Smooth muscle cell (in vitro differentiated cells): ENCODE measurements around the gene CTH. TPM values are rescaled to one million over a fixed set of nuclear protein-coding genes. Genes with fewer than 3 reads are reported as not detected.

Experiments used
- DNase-seq: peaks from one replicate; lab custom pipeline; 2025; ENCODE audit not compliant: unreplicated experiment; lab: John Stamatoyannopoulos, UW
- H2AFZ ChIP-seq: fragments of 200-600 bp; sonication (generic); 2 replicates; pipeline ENCODE4 v1.6.0; 2016; ENCODE audit warnings: antibody characterized with exemption, low read depth, mild to moderate bottlenecking
- H3F3A ChIP-seq: fragments of 200-600 bp; sonication (generic); 2 replicates; pipeline ENCODE4 v1.6.0; 2017; ENCODE audit warnings: antibody characterized with exemption, low read depth
- H3K27ac ChIP-seq: fragments of 200-600 bp; sonication (generic); 2 replicates; pipeline ENCODE4 v1.5.1; 2016; ENCODE audit warnings: low read depth, mild to moderate bottlenecking
- H3K27me3 ChIP-seq: fragments of 200-600 bp; sonication (generic); 2 replicates; pipeline ENCODE4 v1.6.1; 2016; ENCODE audit warnings: low read depth, mild to moderate bottlenecking
- H3K36me3 ChIP-seq: fragments of 200-600 bp; sonication (generic); 2 replicates; pipeline ENCODE4 v1.5.1; 2016; ENCODE audit warnings: low read depth
- H3K4me1 ChIP-seq: fragments of 200-600 bp; sonication (generic); 2 replicates; pipeline ENCODE4 v1.5.1; 2016; ENCODE audit warnings: low read depth
- H3K4me2 ChIP-seq: fragments of 200-600 bp; sonication (generic); 2 replicates; pipeline ENCODE4 v1.6.0; 2016; ENCODE audit warnings: mild to moderate bottlenecking
- H3K4me3 ChIP-seq: fragments of 200-600 bp; sonication (generic); 2 replicates; pipeline ENCODE4 v1.5.1; 2016; ENCODE audit warnings: mild to moderate bottlenecking
- H3K79me2 ChIP-seq: fragments of 200-600 bp; sonication (generic); 2 replicates; pipeline ENCODE4 v1.6.0; 2016; ENCODE audit warnings: low read depth, mild to moderate bottlenecking
- H3K9ac ChIP-seq: fragments of 200-600 bp; sonication (generic); 2 replicates; pipeline ENCODE4 v1.6.0; 2016; ENCODE audit warnings: low read depth
- H3K9me3 ChIP-seq: fragments of 200-600 bp; sonication (generic); replicated peaks from 2 replicates; pipeline ENCODE4 v1.5.1; 2016; ENCODE audit warnings: low read depth
- H4K20me1 ChIP-seq: fragments of 200-600 bp; sonication (generic); 2 replicates; pipeline ENCODE4 v1.6.0; 2016; ENCODE audit warnings: low read depth
- CTCF ChIP-seq: fragments of 200-600 bp; sonication (generic); IDR thresholded peaks from 2 replicates; pipeline ENCODE4 v1.5.1; 2017; ENCODE audit warnings: borderline replicate concordance, mild to moderate bottlenecking, antibody characterized with exemption; ENCODE audit not compliant: insufficient read depth, poor library complexity, severe bottlenecking
- WGBS: methylation state at CpG from one replicate; pipeline ENCODE4 v1.1.7; 2016; ENCODE audit warnings: low lambda C conversion rate; 5-methylcytosine and 5-hydroxymethylcytosine counted together
- polyA plus RNA-seq: library from polyadenylated mRNA; unstranded; fragments of >200 nt; fragmentation: Nextera tagmentation; extraction: Ambion mirVana; gene quantifications from 2 replicates; pipeline ENCODE4 v1.2.1, GENCODE V29; 2016
- total RNA-seq: library from RNA; depleted of rRNA; stranded (reverse); fragments of >200 nt; gene quantifications from 2 replicates; pipeline ENCODE4 v1.2.3, GENCODE V29; 2014

CTH gene
- total and polyA plus RNA-seq, 2 experiments from 2014 or later = 6.5 to 11.9 TPM

GRCh38 chr1:70429219-70429618, 18.2 kb downstream of the CTH start:
- TF ChIP-seq CTCF = no peak
- no peak overlapping the region for H3K27ac ChIP-seq
- H3K4me2 ChIP-seq = no peak overlapping the region
- H3K4me3 ChIP-seq = no peak overlapping the region
- no peaks in the 10 kb centered on the region for H3K79me2 ChIP-seq
- WGBS = 93% methylated on average over 2 of the region's 2 CpGs
- no peak for DNase-seq
- no peaks in the 10 kb centered on the region for H4K20me1 ChIP-seq
- no peaks in the 10 kb centered on the region for H3K27me3 ChIP-seq
- no peaks in the 10 kb centered on the region for H3K9me3 ChIP-seq
- H3K4me1 ChIP-seq = no peaks in the 10 kb centered on the region
- H2AFZ ChIP-seq = no peak overlapping the region
- H3F3A ChIP-seq = no peaks in the 10 kb centered on the region
- H3K36me3 ChIP-seq = peaks cover 8% of the 10 kb centered on the region
- no peak overlapping the region for H3K9ac ChIP-seq

- Histone ChIP-seq H3K27ac (no peak overlapping the region), H3K9ac (no peak overlapping the region), H3K4me3 (no peak overlapping the region), H3K36me3 (peaks cover 8% of the 10 kb centered on the region), H4K20me1 (no peaks in the 10 kb centered on the region), H3K27me3 (no peaks in the 10 kb centered on the region), H3K9me3 (no peaks in the 10 kb centered on the region), H2AFZ (no peak overlapping the region), H3K4me1 (no peaks in the 10 kb centered on the region), H3K4me2 (no peak overlapping the region), H3K79me2 (no peaks in the 10 kb centered on the region), H3F3A (no peaks in the 10 kb centered on the region)
- WGBS = 94% methylated on average over 1 of the region's 1 CpG
- TF ChIP-seq CTCF = no peak
- DNase-seq = no peak
These were observed 18.7 kb downstream of the CTH start for GRCh38 chr1:70429757-70430156.

GRCh38 chr1:70431317-70431716, 20.2 kb downstream of the CTH start:
- DNase-seq = no peak
- Histone ChIP-seq H2AFZ (no peak overlapping the region), H3K36me3 (peaks cover 5% of the 10 kb centered on the region), H3K27ac (no peak overlapping the region), H3K9ac (no peak overlapping the region), H3F3A (no peaks in the 10 kb centered on the region), H3K79me2 (no peaks in the 10 kb centered on the region), H3K4me1 (no peaks in the 10 kb centered on the region), H3K4me3 (no peak overlapping the region), H3K27me3 (no peaks in the 10 kb centered on the region), H3K4me2 (no peak overlapping the region), H4K20me1 (no peaks in the 10 kb centered on the region), H3K9me3 (no peaks in the 10 kb centered on the region)
- no peak for TF ChIP-seq CTCF
- WGBS = 95% methylated on average over 2 of the region's 2 CpGs

GRCh38 chr1:70431874-70432273, 20.8 kb downstream of the CTH start:
- no peaks in the 10 kb centered on the region for H3K79me2 ChIP-seq
- H3K9ac ChIP-seq = no peak overlapping the region
- no peak overlapping the region for H3K4me2 ChIP-seq
- no peaks in the 10 kb centered on the region for H3K4me1 ChIP-seq
- no peak overlapping the region for H2AFZ ChIP-seq
- no peaks in the 10 kb centered on the region for H4K20me1 ChIP-seq
- TF ChIP-seq CTCF = no peak
- H3K4me3 ChIP-seq = no peak overlapping the region
- H3F3A ChIP-seq = no peaks in the 10 kb centered on the region
- H3K9me3 ChIP-seq = no peaks in the 10 kb centered on the region
- peaks cover 5% of the 10 kb centered on the region for H3K36me3 ChIP-seq
- no peak for DNase-seq
- no peak overlapping the region for H3K27ac ChIP-seq
- no peaks in the 10 kb centered on the region for H3K27me3 ChIP-seq
- WGBS = 88% methylated on average over 3 of the region's 3 CpGs
